WTC11 (cell line): Measurements from ENCODE around the gene ARAP1. TPM values are rescaled to one million over a fixed set of nuclear protein-coding genes. Genes with fewer than 3 reads are reported as not detected.

ENCODE experiments used
- ATF1 ChIP-seq: sonication (generic); formaldehyde crosslinking; IDR thresholded peaks from 2 replicates; pipeline ENCODE4 v1.8.1; 2023; ENCODE audit warnings: mild to moderate bottlenecking, moderate library complexity, missing genetic modification reagents
- ATF6 ChIP-seq: sonication (generic); formaldehyde crosslinking; IDR thresholded peaks from 2 replicates; pipeline ENCODE4 v1.8.1; 2023; ENCODE audit warnings: mild to moderate bottlenecking, missing genetic modification reagents
- CDX4 ChIP-seq: fragments of 250-450 bp; sonication (Bioruptor Pico); IDR thresholded peaks from 2 replicates; pipeline ENCODE4 v1.9.0; 2021; ENCODE audit warnings: moderate library complexity, mild to moderate bottlenecking, inconsistent platforms, borderline replicate concordance
- CREM ChIP-seq: sonication (generic); formaldehyde crosslinking; IDR thresholded peaks from 2 replicates; pipeline ENCODE4 v1.8.1; 2022; ENCODE audit warnings: mild to moderate bottlenecking, missing genetic modification reagents, moderate library complexity
- ELF4 ChIP-seq: sonication (generic); formaldehyde crosslinking; IDR thresholded peaks from 2 replicates; pipeline ENCODE4 v1.8.1; 2022; ENCODE audit warnings: low read depth, mild to moderate bottlenecking, moderate library complexity, missing genetic modification reagents
- EMX1 ChIP-seq: fragments of 250-450 bp; sonication (Bioruptor Pico); IDR thresholded peaks from 2 replicates; pipeline ENCODE4 v1.8.0; 2021; ENCODE audit warnings: mild to moderate bottlenecking
- FOXP1 ChIP-seq: sonication (generic); formaldehyde crosslinking; IDR thresholded peaks from 2 replicates; pipeline ENCODE4 v1.8.0; 2022; ENCODE audit warnings: missing genetic modification reagents, mild to moderate bottlenecking, moderate library complexity, borderline replicate concordance
- GABPB1 ChIP-seq: sonication (generic); formaldehyde crosslinking; IDR thresholded peaks from 2 replicates; pipeline ENCODE4 v1.8.1; 2023; ENCODE audit warnings: mild to moderate bottlenecking, missing genetic modification reagents
- GTF2I ChIP-seq: fragments of 250-450 bp; sonication (Bioruptor Pico); conservative IDR thresholded peaks from 2 replicates; pipeline ENCODE4 v1.4.0; 2021; ENCODE audit warnings: mild to moderate bottlenecking
- IRF2 ChIP-seq: sonication (generic); formaldehyde crosslinking; IDR thresholded peaks from 2 replicates; pipeline ENCODE4 v1.8.0; 2022; ENCODE audit warnings: low read depth, missing genetic modification reagents, borderline replicate concordance
- JUN ChIP-seq: sonication (generic); formaldehyde crosslinking; IDR thresholded peaks from 2 replicates; pipeline ENCODE4 v1.8.0; 2023; ENCODE audit warnings: mild to moderate bottlenecking, missing genetic modification reagents
- MAX ChIP-seq: sonication (generic); formaldehyde crosslinking; IDR thresholded peaks from 2 replicates; pipeline ENCODE4 v1.8.0; 2022; ENCODE audit warnings: mild to moderate bottlenecking, missing genetic modification reagents
- MXD4 ChIP-seq: fragments of 250-450 bp; sonication (Bioruptor Pico); IDR thresholded peaks from 2 replicates; pipeline ENCODE4 v1.8.0; 2021; ENCODE audit warnings: mild to moderate bottlenecking, moderate library complexity, borderline replicate concordance
- NR1H2 ChIP-seq: sonication (generic); formaldehyde crosslinking; IDR thresholded peaks from 2 replicates; pipeline ENCODE4 v1.9.0; 2021; ENCODE audit warnings: mild to moderate bottlenecking, moderate library complexity, missing genetic modification reagents
- NR2C2 ChIP-seq: sonication (generic); formaldehyde crosslinking; IDR thresholded peaks from 2 replicates; pipeline ENCODE4 v1.8.0; 2022; ENCODE audit warnings: mild to moderate bottlenecking, missing genetic modification reagents
- PREB ChIP-seq: sonication (generic); formaldehyde crosslinking; IDR thresholded peaks from 2 replicates; pipeline ENCODE4 v1.8.1; 2022; ENCODE audit warnings: mild to moderate bottlenecking, missing genetic modification reagents, moderate library complexity, borderline replicate concordance
- SMAD4 ChIP-seq: sonication (generic); formaldehyde crosslinking; IDR thresholded peaks from 2 replicates; pipeline ENCODE4 v1.8.0; 2022; ENCODE audit warnings: mild to moderate bottlenecking, missing genetic modification reagents
- SP1 ChIP-seq: sonication (generic); formaldehyde crosslinking; conservative IDR thresholded peaks from 2 replicates; pipeline ENCODE4 v1.8.1; 2022; ENCODE audit warnings: missing genetic modification reagents
- TEAD4 ChIP-seq: sonication (generic); formaldehyde crosslinking; IDR thresholded peaks from 2 replicates; pipeline ENCODE4 v1.8.0; 2022; ENCODE audit warnings: mild to moderate bottlenecking, missing genetic modification reagents
- ZNF219 ChIP-seq: sonication (generic); formaldehyde crosslinking; IDR thresholded peaks from 2 replicates; pipeline ENCODE4 v1.8.0; 2023; ENCODE audit warnings: missing genetic modification reagents, mild to moderate bottlenecking, borderline replicate concordance
- ZNF232 ChIP-seq: sonication (generic); formaldehyde crosslinking; IDR thresholded peaks from 2 replicates; pipeline ENCODE4 v1.8.0; 2022; ENCODE audit warnings: mild to moderate bottlenecking, missing genetic modification reagents
- ZNF317 ChIP-seq: sonication (generic); formaldehyde crosslinking; IDR thresholded peaks from 2 replicates; pipeline ENCODE4 v1.8.1; 2023; ENCODE audit warnings: low read depth, mild to moderate bottlenecking, moderate library complexity, missing genetic modification reagents, borderline replicate concordance
- ZNF423 ChIP-seq: fragments of 250-450 bp; sonication (Bioruptor Pico); IDR thresholded peaks from 2 replicates; pipeline ENCODE4 v2.1.2; 2022; ENCODE audit warnings: mild to moderate bottlenecking, moderate library complexity
- ZNF512 ChIP-seq: sonication (generic); formaldehyde crosslinking; IDR thresholded peaks from 2 replicates; pipeline ENCODE4 v1.8.1; 2022; ENCODE audit warnings: missing genetic modification reagents, borderline replicate concordance
- total RNA-seq: library from RNA; stranded (reverse); gene quantifications from 3 replicates; pipeline ENCODE4 v1.2.3, GENCODE V29; 2021
- TF ChIP-seq, protein P1 (sequence below): sonication (generic); formaldehyde crosslinking; IDR thresholded peaks from 2 replicates; pipeline ENCODE4 v1.8.1; 2023; ENCODE audit warnings: mild to moderate bottlenecking, missing genetic modification reagents
- TF ChIP-seq, protein P2 (sequence below): sonication (generic); formaldehyde crosslinking; IDR thresholded peaks from 2 replicates; pipeline ENCODE4 v1.8.1; 2022; ENCODE audit warnings: low read depth, missing genetic modification reagents, borderline replicate concordance
- TF ChIP-seq, protein P3 (sequence below): fragments of 250-450 bp; sonication (Bioruptor Pico); IDR thresholded peaks from 2 replicates; pipeline ENCODE4 v2.1.2; 2022; ENCODE audit warnings: mild to moderate bottlenecking, moderate library complexity
- TF ChIP-seq, protein P4 (sequence below): sonication (generic); formaldehyde crosslinking; IDR thresholded peaks from 2 replicates; pipeline ENCODE4 v1.8.0; 2023; ENCODE audit warnings: missing genetic modification reagents

Gene ARAP1
- total RNA-seq, 1 experiment from 2014 or later, result 98.8 TPM

DNA sequence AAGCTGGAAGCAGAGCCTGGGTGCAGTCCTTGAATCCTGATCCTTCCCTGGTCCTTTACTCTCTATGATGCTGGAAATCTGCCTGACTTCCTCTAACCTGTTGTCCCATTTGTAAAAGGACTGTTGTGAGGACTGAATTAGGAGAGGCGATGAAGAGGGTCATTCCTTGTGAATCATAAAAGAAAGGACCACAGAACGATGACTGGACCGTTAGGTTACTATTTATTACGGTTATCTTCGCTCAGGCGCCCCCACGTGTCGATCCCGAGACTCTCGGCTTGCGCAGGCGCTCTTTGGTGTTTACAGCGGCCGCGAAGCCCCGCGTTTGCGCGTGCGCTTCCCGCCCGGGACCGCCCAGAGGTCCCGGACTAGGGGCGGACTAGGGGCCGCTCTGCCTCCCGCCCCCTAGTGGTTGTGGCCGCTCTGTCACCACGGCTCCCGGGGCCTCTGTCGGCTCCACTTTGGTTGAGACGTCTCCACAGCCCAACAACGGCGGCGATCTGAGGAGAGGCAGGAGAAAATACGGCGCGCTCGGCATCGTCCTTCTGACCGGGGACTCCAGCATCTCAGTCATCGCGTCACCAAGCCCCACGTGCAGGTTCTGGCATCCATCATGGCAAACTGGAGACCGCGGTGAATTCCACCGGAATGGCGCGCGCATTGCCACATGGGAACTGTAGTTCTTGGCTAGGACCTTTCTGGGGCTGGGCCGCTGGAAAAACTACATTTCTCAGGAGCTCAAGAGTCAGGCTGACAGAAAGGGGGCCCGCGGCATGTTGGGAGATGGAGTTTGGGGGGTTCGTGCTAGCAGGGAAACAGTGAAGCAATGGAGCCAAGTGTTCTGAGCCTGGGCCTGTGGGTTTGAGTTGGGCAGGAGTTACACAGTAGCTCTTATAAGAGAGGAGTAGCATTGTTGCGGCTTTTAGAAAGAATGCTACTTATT, 41.5 kb upstream of the ARAP1 start, which contains the start of gene STARD10 (continued):
- TF ChIP-seq SP1 (CRISPR knock-in tag) (peak; percentile 71), ZNF232 (CRISPR knock-in tag) (peak; percentile 76; the same call in 1 of the 2 replicates), CREM (peak; percentile 66; the same call in 1 of the 2 replicates), JUN (no peak), ATF6 (no peak), MAX (CRISPR knock-in tag) (peak; percentile 85), NR1H2 (CRISPR knock-in tag) (no peak), NR2C2 (CRISPR knock-in tag) (no peak), FOXP1 (CRISPR knock-in tag) (peak; percentile 26; the same call in 1 of the 2 replicates), GTF2I (CRISPR knock-in tag) (no peak), ZNF512 (no peak), PREB (CRISPR knock-in tag) (no peak), ZNF423 (CRISPR knock-in tag) (no peak), CDX4 (CRISPR knock-in tag) (no peak), MXD4 (CRISPR knock-in tag) (no peak), ATF1 (CRISPR knock-in tag) (no peak), GABPB1 (CRISPR knock-in tag) (peak; percentile 66; the same call in 1 of the 2 replicates), ELF4 (CRISPR knock-in tag) (no peak), IRF2 (CRISPR knock-in tag) (no peak), SMAD4 (CRISPR knock-in tag) (no peak), ZNF317 (no peak), EMX1 (no peak), ZNF219 (CRISPR knock-in tag) (no peak), TEAD4 (peak; percentile 50; the same call in 1 of the 2 replicates)
- TF ChIP-seq, protein P1, sequence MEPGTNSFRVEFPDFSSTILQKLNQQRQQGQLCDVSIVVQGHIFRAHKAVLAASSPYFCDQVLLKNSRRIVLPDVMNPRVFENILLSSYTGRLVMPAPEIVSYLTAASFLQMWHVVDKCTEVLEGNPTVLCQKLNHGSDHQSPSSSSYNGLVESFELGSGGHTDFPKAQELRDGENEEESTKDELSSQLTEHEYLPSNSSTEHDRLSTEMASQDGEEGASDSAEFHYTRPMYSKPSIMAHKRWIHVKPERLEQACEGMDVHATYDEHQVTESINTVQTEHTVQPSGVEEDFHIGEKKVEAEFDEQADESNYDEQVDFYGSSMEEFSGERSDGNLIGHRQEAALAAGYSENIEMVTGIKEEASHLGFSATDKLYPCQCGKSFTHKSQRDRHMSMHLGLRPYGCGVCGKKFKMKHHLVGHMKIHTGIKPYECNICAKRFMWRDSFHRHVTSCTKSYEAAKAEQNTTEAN, result no peak
- TF ChIP-seq, protein P2, sequence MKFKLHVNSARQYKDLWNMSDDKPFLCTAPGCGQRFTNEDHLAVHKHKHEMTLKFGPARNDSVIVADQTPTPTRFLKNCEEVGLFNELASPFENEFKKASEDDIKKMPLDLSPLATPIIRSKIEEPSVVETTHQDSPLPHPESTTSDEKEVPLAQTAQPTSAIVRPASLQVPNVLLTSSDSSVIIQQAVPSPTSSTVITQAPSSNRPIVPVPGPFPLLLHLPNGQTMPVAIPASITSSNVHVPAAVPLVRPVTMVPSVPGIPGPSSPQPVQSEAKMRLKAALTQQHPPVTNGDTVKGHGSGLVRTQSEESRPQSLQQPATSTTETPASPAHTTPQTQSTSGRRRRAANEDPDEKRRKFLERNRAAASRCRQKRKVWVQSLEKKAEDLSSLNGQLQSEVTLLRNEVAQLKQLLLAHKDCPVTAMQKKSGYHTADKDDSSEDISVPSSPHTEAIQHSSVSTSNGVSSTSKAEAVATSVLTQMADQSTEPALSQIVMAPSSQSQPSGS (CRISPR knock-in tag), result no peak
- TF ChIP-seq, protein P3, sequence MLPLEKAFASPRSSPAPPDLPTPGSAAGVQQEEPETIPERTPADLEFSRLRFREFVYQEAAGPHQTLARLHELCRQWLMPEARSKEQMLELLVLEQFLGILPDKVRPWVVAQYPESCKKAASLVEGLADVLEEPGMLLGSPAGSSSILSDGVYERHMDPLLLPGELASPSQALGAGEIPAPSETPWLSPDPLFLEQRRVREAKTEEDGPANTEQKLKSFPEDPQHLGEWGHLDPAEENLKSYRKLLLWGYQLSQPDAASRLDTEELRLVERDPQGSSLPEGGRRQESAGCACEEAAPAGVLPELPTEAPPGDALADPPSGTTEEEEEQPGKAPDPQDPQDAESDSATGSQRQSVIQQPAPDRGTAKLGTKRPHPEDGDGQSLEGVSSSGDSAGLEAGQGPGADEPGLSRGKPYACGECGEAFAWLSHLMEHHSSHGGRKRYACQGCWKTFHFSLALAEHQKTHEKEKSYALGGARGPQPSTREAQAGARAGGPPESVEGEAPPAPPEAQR (CRISPR knock-in tag), result no peak
- TF ChIP-seq, protein P4, sequence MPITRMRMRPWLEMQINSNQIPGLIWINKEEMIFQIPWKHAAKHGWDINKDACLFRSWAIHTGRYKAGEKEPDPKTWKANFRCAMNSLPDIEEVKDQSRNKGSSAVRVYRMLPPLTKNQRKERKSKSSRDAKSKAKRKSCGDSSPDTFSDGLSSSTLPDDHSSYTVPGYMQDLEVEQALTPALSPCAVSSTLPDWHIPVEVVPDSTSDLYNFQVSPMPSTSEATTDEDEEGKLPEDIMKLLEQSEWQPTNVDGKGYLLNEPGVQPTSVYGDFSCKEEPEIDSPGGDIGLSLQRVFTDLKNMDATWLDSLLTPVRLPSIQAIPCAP (CRISPR knock-in tag), result no peak
